ENCODE measurements around the gene PTPRE. TPM values are rescaled to one million over a fixed set of nuclear protein-coding genes. Genes with fewer than 3 reads are reported as not detected.

PTPRE gene
- total and polyA plus RNA-seq, 4 donors = 1.5 to 12.5 (median 3.7) TPM

GRCh38 chr10:127910464-127910770 is 3.5 kb downstream of the PTPRE start:
- Histone ChIP-seq H3K4me1 (ENCODE audit: control insufficient read depth in 4 of 4, insufficient read depth in 4 of 4, low read length in 3 of 4) (peaks cover 2 to 18% (median 9%) of the 10 kb centered on the region in 4 donors), H3K27ac (ENCODE audit: low read depth in 1 of 2, low read length in 2 of 2) (no peak overlapping the region)
- 92% methylated on average over 2 of the region's 2 CpGs for WGBS

More at GRCh38 chr10:127910464-127910770, 3.5 kb downstream of the PTPRE start:
- Histone ChIP-seq H3K4me3 (ENCODE audit: low read depth in 1 of 3, low read length in 3 of 3) (no peak overlapping the region), H3K36me3 (ENCODE audit: control insufficient read depth in 4 of 4, insufficient read depth in 3 of 4, low read depth in 1 of 4, low read length in 3 of 4) (no peaks in the 10 kb centered on the region), H3K27me3 (ENCODE audit: control insufficient read depth in 4 of 4, insufficient read depth in 4 of 4, low read length in 3 of 4) (peaks cover 0 to 2% (median 0%) of the 10 kb centered on the region in 4 donors), H3K9me3 (ENCODE audit: control insufficient read depth in 4 of 4, low read length in 3 of 4) (no peaks in the 10 kb centered on the region), H3K9ac (ENCODE audit: low read depth in 1 of 2, low read length in 2 of 2) (no peak overlapping the region)
- no peak for DNase-seq (ENCODE audit: low spot score)
- no peak for TF ChIP-seq REST (IDR thresholded peaks at IDR 0.05)
- TF ChIP-seq SP1 (IDR thresholded peaks at IDR 0.05) = no peak
- TF ChIP-seq MAX (IDR thresholded peaks at IDR 0.05) = no peak
- TF ChIP-seq, protein P1, sequence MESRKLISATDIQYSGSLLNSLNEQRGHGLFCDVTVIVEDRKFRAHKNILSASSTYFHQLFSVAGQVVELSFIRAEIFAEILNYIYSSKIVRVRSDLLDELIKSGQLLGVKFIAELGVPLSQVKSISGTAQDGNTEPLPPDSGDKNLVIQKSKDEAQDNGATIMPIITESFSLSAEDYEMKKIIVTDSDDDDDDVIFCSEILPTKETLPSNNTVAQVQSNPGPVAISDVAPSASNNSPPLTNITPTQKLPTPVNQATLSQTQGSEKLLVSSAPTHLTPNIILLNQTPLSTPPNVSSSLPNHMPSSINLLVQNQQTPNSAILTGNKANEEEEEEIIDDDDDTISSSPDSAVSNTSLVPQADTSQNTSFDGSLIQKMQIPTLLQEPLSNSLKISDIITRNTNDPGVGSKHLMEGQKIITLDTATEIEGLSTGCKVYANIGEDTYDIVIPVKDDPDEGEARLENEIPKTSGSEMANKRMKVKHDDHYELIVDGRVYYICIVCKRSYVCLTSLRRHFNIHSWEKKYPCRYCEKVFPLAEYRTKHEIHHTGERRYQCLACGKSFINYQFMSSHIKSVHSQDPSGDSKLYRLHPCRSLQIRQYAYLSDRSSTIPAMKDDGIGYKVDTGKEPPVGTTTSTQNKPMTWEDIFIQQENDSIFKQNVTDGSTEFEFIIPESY (IDR thresholded peaks at IDR 0.05) = no peak
- TF ChIP-seq JUND (IDR thresholded peaks at IDR 0.05) = no peak
- TF ChIP-seq HNF4G (IDR thresholded peaks at IDR 0.05) = no peak
- no peak for TF ChIP-seq HNF4A (conservative IDR thresholded peaks at IDR 0.05)
- TF ChIP-seq GABPA (IDR thresholded peaks at IDR 0.05 in 1 of 2, conservative IDR thresholded peaks at IDR 0.05 in 1 of 2) = no peak
- TF ChIP-seq CTCF (IDR thresholded peaks at IDR 0.05; ENCODE audit: low read depth, low read length, missing input control) = no peak
- no peak for TF ChIP-seq RAD21 (IDR thresholded peaks at IDR 0.05)
- TF ChIP-seq FOXA1 (IDR thresholded peaks at IDR 0.05) = no peak
- no peak for TF ChIP-seq RXRA (IDR thresholded peaks at IDR 0.05)
- TF ChIP-seq ATF3 (IDR thresholded peaks at IDR 0.05) = no peak

All from liver (tissue), 9 donors.